Superior temporal gyrus (tissue), 1 donor: ENCODE measurements around the gene CREB3L2.
"Not testable (repeated sequence)": the region's sequence is repeated elsewhere in the genome, so short reads cannot be mapped to it uniquely, and the experiment has no call there.

Experiments
- DNase-seq: peaks from one replicate; pipeline ENCODE4 v3.0.0-alpha.2; 2016; ENCODE audit errors: extremely low spot score

Gene CREB3L2

GRCh38 chr7:138001529-138002095, at the start of gene CREB3L2:
Gene CREB3L2, minus strand, starts transcription at chr7:138002086. Its CDS starts 381 bp downstream, at chr7:138001705.
- DNase-seq = no peak

- no peak for DNase-seq
Measured at GRCh38 chr7:138049505-138050116, 47.7 kb upstream of the CREB3L2 start.

GRCh38 chr7:138047907-138048306, 46.0 kb upstream of the CREB3L2 start:
- DNase-seq = no peak

- no peak for DNase-seq
Measured at GRCh38 chr7:138044897-138045296, 43.0 kb upstream of the CREB3L2 start.

- DNase-seq = not testable (repeated sequence)
Measured at GRCh38 chr7:138040063-138040462, 38.2 kb upstream of the CREB3L2 start.

GRCh38 chr7:138036135-138036534, 34.2 kb upstream of the CREB3L2 start:
- no peak for DNase-seq

GRCh38 chr7:138033241-138033640, 31.4 kb upstream of the CREB3L2 start:
- DNase-seq = no peak

- no peak for DNase-seq
Measured at GRCh38 chr7:138032770-138033169, 30.9 kb upstream of the CREB3L2 start.

GRCh38 chr7:138032186-138032585, 30.3 kb upstream of the CREB3L2 start:
- no peak for DNase-seq

- no peak for DNase-seq
Measured at GRCh38 chr7:138030679-138031351, 28.9 kb upstream of the CREB3L2 start.

- no peak for DNase-seq
Measured at GRCh38 chr7:138029941-138030340, 28.1 kb upstream of the CREB3L2 start.

GRCh38 chr7:138029126-138029525, 27.2 kb upstream of the CREB3L2 start:
- no peak for DNase-seq

GRCh38 chr7:138027100-138027499, 25.2 kb upstream of the CREB3L2 start:
- DNase-seq = no peak

- no peak for DNase-seq
Measured at GRCh38 chr7:138025215-138026186, 23.6 kb upstream of the CREB3L2 start.

GRCh38 chr7:138024765-138025164, 22.9 kb upstream of the CREB3L2 start:
- no peak for DNase-seq

GRCh38 chr7:138024343-138024691, 22.4 kb upstream of the CREB3L2 start:
- DNase-seq = no peak

GRCh38 chr7:138023618-138024342, 21.9 kb upstream of the CREB3L2 start:
- DNase-seq = no peak

GRCh38 chr7:138021889-138022288, 20.0 kb upstream of the CREB3L2 start:
- no peak for DNase-seq

- DNase-seq = no peak
Measured at GRCh38 chr7:138017992-138018391, 16.1 kb upstream of the CREB3L2 start.

GRCh38 chr7:138015096-138015495, 13.2 kb upstream of the CREB3L2 start:
- DNase-seq = no peak

GRCh38 chr7:138014686-138015085, 12.8 kb upstream of the CREB3L2 start:
- no peak for DNase-seq
